GM21528 (cell line): ENCODE data around the gene FABP7.

Experiments used
- ATAC-seq: cut with Tn5 transposase; IDR thresholded peaks from one replicate; pipeline ENCODE4 v1.9.1; 2021; ENCODE audit warnings: mild to moderate bottlenecking, moderate library complexity; ENCODE audit not compliant: unreplicated experiment, low FRiP score

FABP7 gene

DNA sequence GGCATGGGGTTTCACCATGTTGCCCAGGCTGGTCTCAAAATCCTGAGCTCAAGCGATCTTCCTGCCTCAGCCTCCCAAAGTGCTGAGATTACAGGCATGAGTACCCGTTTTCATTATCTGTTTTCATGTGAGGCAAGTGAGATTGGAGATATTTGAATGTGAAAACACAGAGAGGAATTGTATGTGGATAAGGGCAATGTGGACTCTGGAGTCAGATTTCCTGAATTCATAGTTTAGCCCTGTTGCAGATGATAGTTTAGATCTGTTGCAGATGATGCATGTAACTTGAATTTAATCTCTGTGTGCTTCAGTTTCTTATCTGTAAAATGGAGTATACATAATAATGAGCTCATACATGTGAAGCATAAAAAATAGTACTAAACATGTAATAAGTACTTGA is 13.2 kb downstream of the FABP7 start:
- no peak for ATAC-seq

GRCh38 chr6:122797537-122797936 is 18.0 kb downstream of the FABP7 start:
- ATAC-seq, result no peak

DNA sequence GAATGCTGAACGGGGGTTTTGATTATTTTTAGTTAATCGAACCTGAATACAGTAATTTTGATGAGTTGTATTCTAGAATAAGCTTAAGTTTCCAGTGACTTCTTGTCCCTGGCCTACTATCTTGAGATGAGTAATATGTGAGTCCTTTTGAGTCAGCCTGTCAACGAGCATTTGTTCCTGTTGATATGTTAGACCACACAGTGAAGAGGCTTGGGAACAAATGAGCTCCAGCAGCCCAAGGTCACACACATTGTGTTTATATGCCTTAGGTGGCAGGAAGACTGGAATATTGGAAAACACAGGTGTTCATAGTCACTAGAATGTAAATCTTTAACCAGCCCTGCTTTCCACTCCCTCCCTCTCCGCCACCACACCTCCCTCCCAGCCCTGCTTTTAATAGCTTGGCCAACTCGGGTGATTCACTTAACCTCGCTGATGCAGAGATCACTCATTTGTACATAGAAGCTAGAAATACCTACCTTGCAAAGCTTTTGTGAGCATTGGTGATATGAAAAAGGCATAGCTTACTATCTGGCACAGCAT is 18.7 kb downstream of the FABP7 start:
- no peak for ATAC-seq

- no peak for ATAC-seq
Observed at GRCh38 chr6:122799140-122799745, 19.7 kb downstream of the FABP7 start.

- ATAC-seq, result no peak
Observed at GRCh38 chr6:122799916-122800686, 20.6 kb downstream of the FABP7 start.

- no peak for ATAC-seq
Observed at GRCh38 chr6:122800906-122801305, 21.4 kb downstream of the FABP7 start.

DNA sequence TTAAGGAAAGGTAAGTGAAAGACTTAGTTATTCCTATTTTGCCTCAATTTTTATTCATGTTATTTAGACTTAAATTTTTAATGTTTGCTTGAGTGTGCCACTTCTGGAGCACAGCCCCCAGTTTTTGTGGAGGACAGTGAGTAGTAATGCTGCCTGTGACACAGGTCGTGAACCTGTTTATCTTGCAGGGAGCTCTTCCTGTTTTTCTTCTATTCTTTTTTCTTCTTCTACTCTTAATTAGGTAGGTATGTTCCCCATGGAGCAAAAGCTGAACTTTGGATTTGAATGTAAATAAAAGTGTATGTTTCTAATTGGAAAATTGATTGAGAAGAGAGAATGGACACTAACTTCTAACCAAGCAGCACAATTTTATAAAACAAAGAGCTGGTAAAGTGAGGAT is 21.9 kb downstream of the FABP7 start:
- ATAC-seq, result no peak

- no peak for ATAC-seq
Observed at GRCh38 chr6:122803171-122803661, 23.7 kb downstream of the FABP7 start.

- ATAC-seq, result no peak
Observed at GRCh38 chr6:122804962-122805485, 25.5 kb downstream of the FABP7 start.

DNA sequence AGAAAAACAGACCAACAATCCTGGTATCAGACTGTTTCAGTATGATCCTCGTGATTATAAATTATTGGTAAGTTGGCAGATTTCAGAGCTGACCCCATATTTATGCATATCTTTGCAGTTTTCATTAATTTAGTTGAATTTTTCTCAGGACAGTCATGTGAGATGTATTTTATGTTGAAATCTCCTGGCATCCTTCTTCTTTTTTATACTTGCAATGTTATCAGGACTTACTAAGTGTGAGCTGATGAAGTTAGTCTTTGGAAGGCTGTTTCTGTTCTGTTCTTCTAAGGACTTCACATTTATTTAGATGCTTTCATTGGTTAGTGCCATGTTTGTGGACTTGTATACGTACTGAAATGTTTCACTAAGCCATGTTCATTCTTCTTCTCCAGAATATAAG is 26.8 kb downstream of the FABP7 start:
- ATAC-seq, result no peak

DNA sequence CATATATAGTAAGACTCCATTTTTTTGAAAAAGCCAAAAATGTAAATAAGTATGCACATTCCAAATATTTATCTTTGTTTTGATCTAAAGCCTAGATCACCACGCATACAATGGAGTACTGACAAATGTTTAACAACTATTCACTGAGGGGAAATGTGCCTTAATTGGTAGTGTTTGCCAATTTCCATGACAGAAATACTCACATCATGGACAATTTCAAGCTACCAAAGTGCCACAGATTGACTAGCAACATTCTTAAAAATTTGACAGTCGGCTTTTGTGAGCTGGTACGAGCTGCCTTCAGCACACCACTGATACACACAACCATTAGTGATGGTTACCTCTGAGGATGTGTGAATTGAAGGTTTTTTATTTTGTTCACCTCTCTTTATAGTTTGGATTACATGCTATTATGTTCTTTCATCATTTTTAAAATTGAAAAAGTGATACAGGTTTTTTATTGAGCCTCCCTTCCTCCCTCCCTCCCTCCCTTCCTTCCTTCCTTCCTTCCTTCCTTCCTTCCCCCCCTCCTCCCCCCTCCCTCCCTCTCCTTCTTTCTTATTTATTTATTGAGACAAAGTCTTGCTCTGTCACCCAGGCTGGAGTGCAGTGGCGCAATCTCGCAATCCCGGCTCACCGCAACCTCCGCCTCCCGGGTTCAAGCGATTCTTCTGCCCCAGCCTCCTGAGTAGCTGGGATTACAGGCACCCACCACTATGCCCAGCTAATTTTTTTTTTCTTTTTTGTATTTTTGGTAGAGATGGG is 28.8 kb downstream of the FABP7 start:
- no peak for ATAC-seq

- no peak for ATAC-seq
Observed at GRCh38 chr6:122809001-122809400, 29.5 kb downstream of the FABP7 start.

DNA sequence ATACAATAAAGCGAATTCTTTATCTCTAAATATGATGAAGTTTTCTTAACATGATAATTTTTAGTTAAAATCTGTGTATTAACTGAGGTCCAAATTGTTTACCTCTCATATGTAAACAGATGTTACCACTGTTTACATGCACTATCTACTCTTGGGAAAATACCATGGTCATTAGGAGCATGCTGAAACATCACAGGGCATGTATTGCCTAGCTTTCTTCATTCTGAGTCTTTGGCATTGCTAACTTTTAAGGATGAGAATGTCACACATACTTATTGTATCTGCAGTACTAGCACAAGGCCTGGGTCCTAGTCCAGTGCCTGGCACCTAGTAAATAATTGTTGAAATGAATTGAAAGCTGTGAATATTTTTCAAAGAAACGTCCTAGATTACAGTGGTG is 30.2 kb downstream of the FABP7 start:
- no peak for ATAC-seq

DNA sequence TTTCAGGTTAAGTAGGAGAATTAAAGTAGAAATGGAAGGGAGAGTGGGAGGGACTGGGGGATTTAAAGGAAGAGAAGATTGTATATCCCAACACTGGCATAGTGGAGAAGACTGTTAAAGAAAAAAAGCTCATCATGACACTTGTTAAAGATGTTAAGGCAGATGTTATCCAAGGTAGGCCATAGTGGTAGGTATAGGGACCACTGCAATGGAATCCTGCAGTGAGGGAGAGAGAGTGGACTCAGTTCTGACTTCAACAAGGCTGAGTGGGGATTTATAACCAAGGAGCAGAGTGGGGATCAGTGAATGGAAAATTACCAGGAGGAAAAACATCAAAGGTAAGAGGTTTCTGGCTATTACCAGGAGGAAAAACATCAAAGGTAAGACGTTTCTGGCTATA is 30.7 kb downstream of the FABP7 start:
- ATAC-seq, result no peak

- ATAC-seq, result no peak
Observed at GRCh38 chr6:122817358-122817757, 37.8 kb downstream of the FABP7 start.

DNA sequence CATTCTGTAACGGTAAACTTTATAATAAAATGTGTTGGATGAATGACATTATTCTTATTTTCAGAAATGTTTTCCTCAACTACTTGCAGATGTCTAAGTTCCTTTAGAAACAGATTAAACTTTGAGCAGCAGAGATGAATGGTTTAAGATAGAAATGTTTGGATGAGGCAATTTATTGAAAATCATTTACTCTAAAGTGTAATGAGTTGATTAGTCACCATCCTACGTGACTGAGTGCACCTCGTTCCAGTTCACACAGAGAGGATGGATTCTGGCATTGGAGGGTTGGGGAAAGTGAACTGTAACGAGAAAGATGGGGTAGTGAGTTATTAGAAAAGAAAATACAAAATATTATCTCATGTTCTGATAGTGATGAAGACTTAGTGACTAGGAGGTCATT is 38.2 kb downstream of the FABP7 start:
- ATAC-seq, result no peak

DNA sequence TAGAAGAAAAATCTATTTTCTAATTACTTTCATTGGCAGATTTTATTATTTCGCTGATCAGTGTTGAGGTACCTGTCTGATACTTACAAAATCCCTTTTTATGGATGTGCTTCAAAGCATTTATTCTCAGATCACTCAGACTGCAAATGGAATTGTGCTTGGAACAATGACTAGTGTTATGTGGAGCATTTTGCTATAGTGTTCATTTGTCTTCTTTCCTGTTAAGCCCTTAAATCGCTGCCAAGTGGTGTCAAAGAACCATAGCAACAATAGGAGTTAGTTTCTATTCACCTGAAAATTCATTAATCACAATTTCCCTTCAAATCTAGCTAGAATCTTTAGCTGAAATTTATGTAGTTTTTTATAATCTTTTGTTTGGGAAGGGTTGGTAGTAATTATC is 39.4 kb downstream of the FABP7 start:
- no peak for ATAC-seq

DNA sequence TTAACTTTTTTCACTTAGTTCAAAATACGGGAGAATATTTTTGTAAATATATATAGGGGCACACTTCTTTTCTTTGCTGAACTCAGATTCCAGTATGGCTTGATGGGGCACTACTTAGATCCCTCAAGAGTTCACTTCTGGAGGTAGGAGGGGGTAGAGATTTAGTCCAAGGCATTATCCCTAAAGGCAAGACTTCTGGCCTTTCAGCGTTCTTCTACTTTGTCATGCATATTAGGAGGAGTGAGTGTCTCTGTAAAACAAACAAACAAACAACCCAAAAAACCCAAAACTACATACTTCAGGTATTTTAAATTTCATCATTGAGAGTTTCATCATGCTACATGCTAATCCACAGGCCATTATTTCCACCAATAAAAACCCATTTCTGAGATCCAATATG is 41.6 kb downstream of the FABP7 start:
- ATAC-seq, result no peak

GRCh38 chr6:122825163-122825562 is 45.6 kb downstream of the FABP7 start:
- no peak for ATAC-seq

DNA sequence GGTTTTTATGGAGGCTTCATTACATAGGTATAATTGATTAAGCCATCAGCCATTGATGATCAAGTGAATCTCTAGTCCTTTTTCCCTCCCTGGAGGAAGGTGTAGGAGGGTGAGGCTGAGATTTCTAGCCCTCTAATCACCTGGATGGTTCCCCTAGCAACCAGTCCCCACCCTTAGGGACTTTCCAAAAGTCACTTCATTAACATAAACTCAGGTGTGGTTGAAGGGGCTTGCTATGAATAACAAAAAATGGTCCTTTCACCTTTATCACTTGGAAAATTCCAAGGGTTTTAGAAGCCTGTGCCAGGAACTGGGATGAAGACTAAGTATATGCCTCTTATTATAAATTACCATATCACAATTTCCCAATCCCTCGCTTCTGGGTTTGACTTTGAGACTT is 49.9 kb downstream of the FABP7 start:
- ATAC-seq, result no peak

DNA sequence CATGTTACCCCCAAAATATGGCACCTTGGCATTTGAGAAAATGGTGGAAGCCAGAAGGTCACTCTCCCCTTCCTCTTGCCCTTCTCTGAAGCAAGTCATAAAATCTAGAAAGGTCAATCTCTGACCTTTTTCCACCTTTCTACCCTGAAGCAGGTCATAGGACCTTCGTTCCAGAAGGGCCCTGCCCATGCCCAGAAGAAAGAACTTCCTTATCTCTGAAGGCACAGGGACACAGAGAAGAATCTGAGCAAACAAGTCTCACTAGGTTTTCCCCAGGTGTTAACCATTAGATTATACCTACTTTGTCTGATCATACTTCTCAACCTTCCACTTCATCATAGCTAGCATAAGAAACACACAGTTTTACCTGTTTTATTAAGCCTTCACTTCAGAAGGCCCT is 52.0 kb downstream of the FABP7 start:
- ATAC-seq, result no peak
